HG02840 (cell line): ENCODE results near the gene PUM1.

Experiments used
- ATAC-seq: cut with Tn5 transposase; IDR thresholded peaks from one replicate; pipeline ENCODE4 v1.9.1; 2021; ENCODE audit warnings: mild to moderate bottlenecking, moderate library complexity, moderate number of reproducible peaks; ENCODE audit not compliant: unreplicated experiment, low FRiP score

PUM1 gene

GRCh38 chr1:31032266-31032665 is 33.3 kb downstream of the PUM1 start:
- no peak for ATAC-seq

- ATAC-seq, result no peak
Measured at GRCh38 chr1:31031330-31032143, 34.0 kb downstream of the PUM1 start.

GRCh38 chr1:31029026-31029425 is 36.5 kb downstream of the PUM1 start:
- no peak for ATAC-seq

- ATAC-seq, result no peak
Measured at GRCh38 chr1:31027693-31028526, 37.6 kb downstream of the PUM1 start.

- ATAC-seq, result no peak
Measured at GRCh38 chr1:31022259-31022658, 43.3 kb downstream of the PUM1 start.

- ATAC-seq, result no peak
Measured at GRCh38 chr1:31020007-31020790, 45.3 kb downstream of the PUM1 start.

GRCh38 chr1:31019401-31019800 is 46.1 kb downstream of the PUM1 start:
- no peak for ATAC-seq

GRCh38 chr1:31016868-31017267 is 48.6 kb downstream of the PUM1 start:
- no peak for ATAC-seq

- ATAC-seq, result no peak
Measured at GRCh38 chr1:31013187-31013864, 52.2 kb downstream of the PUM1 start.

GRCh38 chr1:31012210-31012924 is 53.1 kb downstream of the PUM1 start:
- no peak for ATAC-seq

- no peak for ATAC-seq
Measured at GRCh38 chr1:31011719-31012118, 53.8 kb downstream of the PUM1 start.

GRCh38 chr1:31010086-31010989 is 55.2 kb downstream of the PUM1 start:
- ATAC-seq, result no peak

GRCh38 chr1:31007462-31007991 is 58.0 kb downstream of the PUM1 start:
- no peak for ATAC-seq

GRCh38 chr1:31006747-31007146 is 58.8 kb downstream of the PUM1 start:
- ATAC-seq, result no peak

GRCh38 chr1:31005617-31006166 is 59.8 kb downstream of the PUM1 start:
- no peak for ATAC-seq

- no peak for ATAC-seq
Measured at GRCh38 chr1:31005198-31005597, 60.3 kb downstream of the PUM1 start.

- ATAC-seq, result no peak
Measured at GRCh38 chr1:31004231-31004621, 61.3 kb downstream of the PUM1 start.

GRCh38 chr1:31003613-31004230 is 61.8 kb downstream of the PUM1 start:
- ATAC-seq, result no peak
